K562 (cell line): ENCODE results near the gene CORO6. TPM values are rescaled to one million over a fixed set of nuclear protein-coding genes. Genes with fewer than 3 reads are reported as not detected.

Experiments
- ATAC-seq: fragments of 200-7000 bp; cut with Tn5 transposase; 3 replicates; pipeline ENCODE4 v1.9.1; 2020; ENCODE audit warnings: moderate library complexity
- BruUV-seq: library from RNA; stranded (reverse); fragments of 400-500 nt; replicated peaks from 2 replicates; lab custom pipeline; 2021; lab: Mats Ljungman, UMichigan
- CTCF ChIA-PET: fragments of 300-600 bp; formaldehyde crosslinking; extraction: SDS; loops from one replicate; lab custom pipeline; 2021; ENCODE audit warnings: low intra/inter-chr PET ratio; lab: Yijun Ruan, JAX
- POLR2A ChIA-PET: fragments of 300-600, 350-650 bp; sonication (Branson Sonifier 250); formaldehyde crosslinking; extraction: SDS; loops from one replicate; lab custom pipeline; 2021; ENCODE audit warnings: antibody characterized with exemption, inconsistent platforms; lab: Yijun Ruan, JAX
- DNase-seq, 4 experiments: peaks; one replicate each; pipeline versions ENCODE4 v3.0.0 to v3.0.0-alpha.2; 2011 to 2018; ENCODE audit warnings: low spot score in 3 of 4, mixed read lengths in 3 of 4; ENCODE audit errors: extremely low read depth in 1 of 4
- FAIRE-seq: peaks from 2 replicates; lab custom pipeline; 2011; peaks lifted over from hg19 to GRCh38; lab: Jason Lieb, UNC
- H2AFZ ChIP-seq: 2 replicates; pipeline ENCODE4 v1.6.0; 2011; ENCODE audit warnings: low read depth, low read length, control low read depth, inconsistent platforms
- H3K27ac ChIP-seq: fragments of 200-600 bp; 3 replicates; pipeline ENCODE4 v1.8.0; 2011; ENCODE audit warnings: low read depth, mild to moderate bottlenecking, control low read depth, inconsistent platforms, low read length, moderate library complexity, mixed read lengths; ENCODE audit errors: extremely low read depth
- H3K27me3 ChIP-seq, 2 experiments: fragments of 300-600 bp in 1 of 2; 2 replicates in 1 of 2; 3 replicates in 1 of 2; pipeline versions ENCODE4 v1.6.0 to v1.8.0; 2011; ENCODE audit warnings: inconsistent platforms in 2 of 2, low read length in 2 of 2, mild to moderate bottlenecking in 1 of 2, mixed read lengths in 1 of 2, moderate library complexity in 1 of 2; ENCODE audit not compliant: control insufficient read depth in 2 of 2, insufficient read depth in 2 of 2
- H3K36me3 ChIP-seq: fragments of 300-600 bp; 3 replicates; pipeline ENCODE4 v1.8.0; 2011; ENCODE audit warnings: mild to moderate bottlenecking, low read length, inconsistent platforms; ENCODE audit not compliant: control insufficient read depth, insufficient read depth
- H3K4me1 ChIP-seq, 2 experiments: fragments of 200-600 bp in 1 of 2; replicated peaks in 1 of 2; 2 replicates in 1 of 2; 3 replicates in 1 of 2; pipeline versions ENCODE4 v1.5.1 to v1.8.0; 2011; ENCODE audit warnings: inconsistent platforms in 2 of 2, low read length in 2 of 2, mild to moderate bottlenecking in 1 of 2, mixed read lengths in 1 of 2, moderate library complexity in 1 of 2; ENCODE audit not compliant: control insufficient read depth in 2 of 2, insufficient read depth in 2 of 2
- H3K4me2 ChIP-seq: 2 replicates; pipeline ENCODE4 v1.6.1; 2011; ENCODE audit warnings: low read length, control low read depth, inconsistent platforms, mixed read lengths; ENCODE audit not compliant: insufficient read depth
- H3K4me3 ChIP-seq: fragments of 200-600 bp; sonication (generic), shearing (Covaris generic); 2 replicates; pipeline ENCODE4 v1.5.1; 2016; ENCODE audit warnings: control low read depth, inconsistent platforms
- H3K79me2 ChIP-seq: fragments of 200-600 bp; 3 replicates; pipeline ENCODE4 v1.8.0; 2011; ENCODE audit warnings: low read length, inconsistent platforms; ENCODE audit not compliant: control insufficient read depth, insufficient read depth
- H3K9ac ChIP-seq, 2 experiments: 2 replicates each; pipeline versions ENCODE4 v1.6.0 to v1.6.1; 2011; ENCODE audit warnings: low read depth in 2 of 2, low read length in 2 of 2, control low read depth in 1 of 2, inconsistent platforms in 1 of 2, mild to moderate bottlenecking in 1 of 2, mixed read lengths in 1 of 2; ENCODE audit not compliant: insufficient read depth in 1 of 2
- H3K9me1 ChIP-seq: one replicate; pipeline ENCODE4 v1.6.0; 2011; ENCODE audit warnings: inconsistent platforms, mild to moderate bottlenecking, low read length, moderate library complexity; ENCODE audit not compliant: control insufficient read depth, insufficient read depth
- H3K9me3 ChIP-seq: replicated peaks from 2 replicates; pipeline ENCODE4 v1.5.1; 2011; ENCODE audit warnings: low read depth, low read length, inconsistent platforms; ENCODE audit not compliant: control insufficient read depth, insufficient read depth
- H4K20me1 ChIP-seq: replicated peaks from 2 replicates; pipeline ENCODE4 v1.6.1; 2011; ENCODE audit warnings: low read length, inconsistent platforms, mixed read lengths; ENCODE audit not compliant: control insufficient read depth, insufficient read depth
- BCLAF1 ChIP-seq, 2 experiments: fragments of 450-650 bp in 1 of 2; IDR thresholded peaks; 2 replicates each; pipeline ENCODE4 v1.6.1; 2011 to 2017; ENCODE audit warnings: low read depth in 2 of 2, antibody characterized with exemption in 1 of 2, borderline replicate concordance in 1 of 2, low read length in 1 of 2, mild to moderate bottlenecking in 1 of 2, mixed read lengths in 1 of 2; ENCODE audit not compliant: control insufficient read depth in 1 of 2
- COPS2 ChIP-seq: fragments of 450-650 bp; conservative IDR thresholded peaks from 2 replicates; pipeline ENCODE4 v1.6.1; 2016; ENCODE audit warnings: mild to moderate bottlenecking, moderate library complexity
- E2F5 ChIP-seq: sonication (generic); formaldehyde crosslinking; IDR thresholded peaks from 2 replicates; pipeline ENCODE4 v1.8.0; 2022; ENCODE audit warnings: mild to moderate bottlenecking, missing genetic modification reagents
- PML ChIP-seq: IDR thresholded peaks from 2 replicates; pipeline ENCODE4 v1.6.1; 2012; ENCODE audit warnings: low read length, inconsistent platforms
- SMAD3 ChIP-seq: fragments of 450-650 bp; formaldehyde crosslinking; conservative IDR thresholded peaks from 2 replicates; pipeline ENCODE4 v1.4.0; 2020; ENCODE audit warnings: mild to moderate bottlenecking
- SRSF9 ChIP-seq: fragments of 200-400 bp; formaldehyde crosslinking; IDR thresholded peaks from 2 replicates; pipeline ENCODE4 v1.6.1; 2017; ENCODE audit warnings: low read depth, low read length, borderline replicate concordance
- TOE1 ChIP-seq, 2 experiments: fragments of 450-650 bp in 1 of 2; sonication (generic) in 1 of 2; formaldehyde crosslinking in 1 of 2; IDR thresholded peaks; 2 replicates each; pipeline versions ENCODE4 v1.7.1 to v1.8.0; 2016 to 2022; ENCODE audit warnings: borderline replicate concordance in 2 of 2, mild to moderate bottlenecking in 2 of 2, antibody characterized with exemption in 1 of 2, inconsistent platforms in 1 of 2, low read depth in 1 of 2, missing genetic modification reagents in 1 of 2, moderate library complexity in 1 of 2
- ZNF551 ChIP-seq: fragments of 250-450 bp; sonication (Bioruptor Pico); IDR thresholded peaks from 2 replicates; pipeline ENCODE4 v1.5.0; 2021; ENCODE audit warnings: mild to moderate bottlenecking, moderate library complexity
- WGBS: fragments of 100-300 bp; shearing (Covaris generic); methylation state at CpG from one replicate; pipeline ENCODE4 v1.1.6; 2016; ENCODE audit warnings: low coverage, mixed read lengths; ENCODE audit not compliant: insufficient coverage; ENCODE audit errors: missing lambda C conversion rate; 5-methylcytosine and 5-hydroxymethylcytosine counted together
- in situ Hi-C: fragments of 300-500 bp; cut with MboI; formaldehyde crosslinking; loops from 4 replicates; pipeline ENCODE4 v1.15.0; 2018; ENCODE audit warnings: inconsistent platforms, mixed read lengths
- intact Hi-C: fragments of 100-400 bp; cut with micrococcal nuclease; formaldehyde crosslinking; loops from 2 replicates; pipeline ENCODE4 v1.14.2; 2022
- polyA plus RNA-seq, 8 experiments: library from polyadenylated mRNA; depleted of rRNA in 4 of 8; stranded (reverse) in 5 of 8; unstranded in 3 of 8; fragments of >200 nt; fragmentation: Nextera tagmentation in 2 of 8; fragmentation: Illumina TruSeq in 1 of 8; extraction: Ambion mirVana in 2 of 8; extraction: Trizol in 1 of 8; gene quantifications; 2 replicates each; pipeline versions ENCODE4 v1.2.1 to v1.2.3, GENCODE V29; 2011 to 2014; ENCODE audit warnings: inconsistent platforms in 1 of 8, missing spikeins in 1 of 8
- total RNA-seq, 7 experiments: library from RNA; depleted of rRNA in 6 of 7; stranded (reverse); fragments of >200 nt in 6 of 7; fragmentation: Illumina TruSeq in 2 of 7; extraction: Trizol in 2 of 7; gene quantifications; 2 replicates each; pipeline versions ENCODE4 v1.2.1 to v1.2.3, GENCODE V29; 2011 to 2021; ENCODE audit warnings: low replicate concordance in 1 of 7
- TF ChIP-seq, protein P1 (sequence below), 2 experiments: fragments of 450-650 bp; conservative IDR thresholded peaks; 2 replicates each; pipeline ENCODE4 v1.6.1; 2017; ENCODE audit warnings: mild to moderate bottlenecking in 2 of 2, moderate library complexity in 2 of 2

The CORO6 gene
- total and polyA plus RNA-seq, 9 of the 15 experiments (the other 6 are each of a cell fraction or from before 2014, with no cell fraction given): 0.04 to 11.9 (median 2.4) TPM

- no peak for DNase-seq
- ChIA-PET CTCF (no interaction called here), POLR2A (interaction anchor here (0.6 to 1.9 kb wide), 3 partner anchors 11 to 527 kb away, joined by 3 to 5 read pairs (median 3); no protein-coding TSS in a partner anchor)
- FAIRE-seq: no peak
- no peak overlapping the region for H3K4me3 ChIP-seq
- no peak overlapping the region for H3K4me2 ChIP-seq
- in situ Hi-C loops: no loop called here
- peaks cover 11% of the 10 kb centered on the region; the same call in 2 of the 3 replicates for H3K36me3 ChIP-seq
- no TSS peak for BruUV-seq
- H2AFZ ChIP-seq: no peak overlapping the region
- no peak overlapping the region for H3K27ac ChIP-seq
- peaks cover 0 to 1% of the 10 kb centered on the region in 2 experiments; a peak in 2 of 5 replicates for H3K4me1 ChIP-seq
- H3K27me3 ChIP-seq: no peaks in the 10 kb centered on the region
- intact Hi-C loops: no loop called here
- 4% methylated on average over 2 of the region's 2 CpGs for WGBS
- no peaks in the 10 kb centered on the region for H3K9me3 ChIP-seq
- no peaks in the 10 kb centered on the region for H4K20me1 ChIP-seq
- no peaks in the 10 kb centered on the region for H3K79me2 ChIP-seq
- no peak for TF ChIP-seq TOE1 (IDR thresholded peaks at IDR 0.05; ENCODE audit: borderline replicate concordance)
- TF ChIP-seq TOE1 (CRISPR knock-in tag; IDR thresholded peaks at IDR 0.05; ENCODE audit: borderline replicate concordance, low read depth): no peak
- no peak for TF ChIP-seq PML
- H3K9me1 ChIP-seq: no peaks in the 10 kb centered on the region
- no peak for ATAC-seq
- no peak overlapping the region for H3K9ac ChIP-seq
Measured at GRCh38 chr17:29628644-29629043, 5.9 kb upstream of the CORO6 start.

- Histone ChIP-seq H3K27me3 (no peaks in the 10 kb centered on the region), H3K4me3 (no peak overlapping the region), H4K20me1 (no peaks in the 10 kb centered on the region), H3K4me2 (no peak overlapping the region), H3K9me1 (no peaks in the 10 kb centered on the region), H3K9me3 (no peaks in the 10 kb centered on the region), H3K27ac (no peak overlapping the region), H3K79me2 (no peaks in the 10 kb centered on the region), H3K36me3 (peaks cover 11% of the 10 kb centered on the region; the same call in 2 of the 3 replicates), H2AFZ (no peak overlapping the region), H3K9ac (no peak overlapping the region), H3K4me1 (peaks cover 7 to 8% of the 10 kb centered on the region in 2 experiments; a peak in 4 of 5 replicates)
- FAIRE-seq (no peak), ATAC-seq (no peak), DNase-seq (no peak)
- 64% methylated on average over 1 of the region's 1 CpG for WGBS
- in situ Hi-C loops (no loop called here), intact Hi-C loops (no loop called here)
- no TSS peak for BruUV-seq
- CTCF ChIA-PET: no interaction called here
- POLR2A ChIA-PET: interaction anchor here (1.9 kb wide), 1 partner anchor 11 kb away, joined by 5 read pairs; no protein-coding TSS in a partner anchor
- TF ChIP-seq SMAD3 (CRISPR knock-in tag) (no peak), SRSF9 (no peak), COPS2 (no peak), ZNF551 (CRISPR knock-in tag) (no peak), E2F5 (CRISPR knock-in tag) (no peak), BCLAF1 (IDR thresholded peaks at IDR 0.05; ENCODE audit: borderline replicate concordance in 1 of 2, control insufficient read depth in 1 of 2, low read depth in 2 of 2, low read length in 1 of 2) (no peak)
- TF ChIP-seq, protein P1, sequence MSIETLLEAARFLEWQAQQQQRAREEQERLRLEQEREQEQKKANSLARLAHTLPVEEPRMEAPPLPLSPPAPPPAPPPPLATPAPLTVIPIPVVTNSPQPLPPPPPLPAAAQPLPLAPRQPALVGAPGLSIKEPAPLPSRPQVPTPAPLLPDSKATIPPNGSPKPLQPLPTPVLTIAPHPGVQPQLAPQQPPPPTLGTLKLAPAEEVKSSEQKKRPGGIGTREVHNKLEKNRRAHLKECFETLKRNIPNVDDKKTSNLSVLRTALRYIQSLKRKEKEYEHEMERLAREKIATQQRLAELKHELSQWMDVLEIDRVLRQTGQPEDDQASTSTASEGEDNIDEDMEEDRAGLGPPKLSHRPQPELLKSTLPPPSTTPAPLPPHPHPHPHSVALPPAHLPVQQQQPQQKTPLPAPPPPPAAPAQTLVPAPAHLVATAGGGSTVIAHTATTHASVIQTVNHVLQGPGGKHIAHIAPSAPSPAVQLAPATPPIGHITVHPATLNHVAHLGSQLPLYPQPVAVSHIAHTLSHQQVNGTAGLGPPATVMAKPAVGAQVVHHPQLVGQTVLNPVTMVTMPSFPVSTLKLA (conservative IDR thresholded peaks at IDR 0.05): no peak
Measured at GRCh38 chr17:29627951-29628350, 5.2 kb upstream of the CORO6 start.
